HG02610 (cell line): ENCODE measurements around the gene IL36A.

Experiments
- ATAC-seq: cut with Tn5 transposase; IDR thresholded peaks from one replicate; pipeline ENCODE4 v1.9.1; 2021; ENCODE audit warnings: mild to moderate bottlenecking, moderate library complexity; ENCODE audit not compliant: unreplicated experiment

Gene IL36A

GRCh38 chr2:113046465-113046864, 41.2 kb downstream of the IL36A start:
- no peak for ATAC-seq

- ATAC-seq, result no peak
Observed at GRCh38 chr2:113050921-113051895, 45.9 kb downstream of the IL36A start.

- ATAC-seq, result no peak
Observed at GRCh38 chr2:113052396-113052917, 47.2 kb downstream of the IL36A start, which contains the start of gene IL36B. Gene IL36B (minus strand): TSS chr2:113052867.

GRCh38 chr2:113053666-113054065, 48.4 kb downstream of the IL36A start:
- ATAC-seq, result no peak

GRCh38 chr2:113054066-113054465, 48.8 kb downstream of the IL36A start:
- no peak for ATAC-seq

- no peak for ATAC-seq
Observed at GRCh38 chr2:113056521-113056920, 51.3 kb downstream of the IL36A start.

- no peak for ATAC-seq
Observed at GRCh38 chr2:113057117-113057516, 51.9 kb downstream of the IL36A start.
